H9 (cell line): ENCODE measurements around the gene TPPP. TPM values are rescaled to one million over a fixed set of nuclear protein-coding genes. Genes with fewer than 3 reads are reported as not detected.

Source experiments
- DNase-seq: peaks from one replicate; pipeline ENCODE4 v3.0.0-alpha.2; 2017
- H2AFZ ChIP-seq: one replicate; pipeline ENCODE4 v1.6.1; 2013; ENCODE audit warnings: mild to moderate bottlenecking, low read length, control low read depth, moderate library complexity
- H2AK5ac ChIP-seq: 2 replicates; pipeline ENCODE4 v1.6.1; 2013; ENCODE audit warnings: low read length, control low read depth, mixed read lengths; ENCODE audit not compliant: insufficient read length
- H2BK120ac ChIP-seq: one replicate; pipeline ENCODE4 v1.6.1; 2013; ENCODE audit warnings: low read depth, mild to moderate bottlenecking, low read length, control low read depth, inconsistent platforms; ENCODE audit not compliant: poor library complexity, severe bottlenecking
- H2BK12ac ChIP-seq: 2 replicates; pipeline ENCODE4 v1.6.1; 2013; ENCODE audit warnings: low read length, control low read depth, mixed read lengths, low read depth; ENCODE audit not compliant: insufficient read length
- H2BK15ac ChIP-seq: 2 replicates; pipeline ENCODE4 v1.6.1; 2013; ENCODE audit warnings: low read depth, low read length, control low read depth
- H2BK20ac ChIP-seq: one replicate; pipeline ENCODE4 v1.6.1; 2013; ENCODE audit warnings: low read depth, mild to moderate bottlenecking, low read length, control low read depth, inconsistent platforms; ENCODE audit not compliant: poor library complexity, severe bottlenecking
- H2BK5ac ChIP-seq: 2 replicates; pipeline ENCODE4 v1.6.1; 2013; ENCODE audit warnings: low read length, control low read depth, mixed read lengths; ENCODE audit not compliant: insufficient read length
- H3K14ac ChIP-seq: 2 replicates; pipeline ENCODE4 v1.6.1; 2013; ENCODE audit warnings: low read length, control low read depth; ENCODE audit not compliant: insufficient read depth
- H3K18ac ChIP-seq: 2 replicates; pipeline ENCODE4 v1.6.1; 2013; ENCODE audit warnings: low read depth, mild to moderate bottlenecking, mixed read lengths, low read length, control low read depth; ENCODE audit not compliant: insufficient read length
- H3K23ac ChIP-seq: 2 replicates; pipeline ENCODE4 v1.6.1; 2013; ENCODE audit warnings: low read length, control low read depth, mixed read lengths, low read depth; ENCODE audit not compliant: insufficient read length
- H3K23me2 ChIP-seq: 2 replicates; pipeline ENCODE4 v1.6.1; 2013; ENCODE audit warnings: low read depth, mild to moderate bottlenecking, mixed read lengths, low read length, control low read depth; ENCODE audit not compliant: insufficient read length, poor library complexity, severe bottlenecking
- H3K27ac ChIP-seq: 2 replicates; pipeline ENCODE4 v1.5.1; 2013; ENCODE audit warnings: low read length, control low read depth, mixed read lengths, low read depth; ENCODE audit not compliant: insufficient read length
- H3K27me3 ChIP-seq: 2 replicates; pipeline ENCODE4 v1.6.1; 2013; ENCODE audit warnings: low read length, control low read depth, inconsistent platforms; ENCODE audit not compliant: insufficient read depth
- H3K4ac ChIP-seq: 2 replicates; pipeline ENCODE4 v1.6.1; 2013; ENCODE audit warnings: low read depth, mild to moderate bottlenecking, control low read depth, inconsistent platforms, low read length, moderate library complexity
- H3K4me1 ChIP-seq: 2 replicates; pipeline ENCODE4 v1.6.1; 2013; ENCODE audit warnings: low read length, control low read depth, inconsistent platforms; ENCODE audit not compliant: insufficient read depth
- H3K4me2 ChIP-seq: 2 replicates; pipeline ENCODE4 v1.6.1; 2013; ENCODE audit warnings: low read length, control low read depth, mixed read lengths; ENCODE audit not compliant: insufficient read length, insufficient read depth
- H3K56ac ChIP-seq: 2 replicates; pipeline ENCODE4 v1.6.1; 2013; ENCODE audit warnings: low read depth, mild to moderate bottlenecking, mixed read lengths, low read length, control low read depth; ENCODE audit not compliant: insufficient read length
- H3K79me1 ChIP-seq: 2 replicates; pipeline ENCODE4 v1.6.1; 2013; ENCODE audit warnings: low read depth, mild to moderate bottlenecking, moderate library complexity, low read length, control low read depth, inconsistent platforms; ENCODE audit not compliant: insufficient read depth, poor library complexity, severe bottlenecking
- H3K79me2 ChIP-seq: 2 replicates; pipeline ENCODE4 v1.6.1; 2013; ENCODE audit warnings: low read length, control low read depth, inconsistent platforms; ENCODE audit not compliant: insufficient read depth
- H3K9ac ChIP-seq: 2 replicates; pipeline ENCODE4 v1.6.1; 2013; ENCODE audit warnings: low read length, control low read depth, mixed read lengths; ENCODE audit not compliant: insufficient read length; ENCODE audit errors: extremely low read depth
- H3K9me3 ChIP-seq: one replicate; pipeline ENCODE4 v1.6.1; 2013; ENCODE audit warnings: low read depth, low read length, inconsistent platforms; ENCODE audit not compliant: control insufficient read depth
- H3T11ph ChIP-seq: one replicate; pipeline ENCODE4 v1.6.1; 2013; ENCODE audit warnings: mild to moderate bottlenecking, low read length, control low read depth, inconsistent platforms
- H4K20me1 ChIP-seq: one replicate; pipeline ENCODE4 v1.6.1; 2013; ENCODE audit not compliant: control insufficient read depth, insufficient read length, insufficient read depth
- H4K5ac ChIP-seq: 2 replicates; pipeline ENCODE4 v1.6.1; 2013; ENCODE audit warnings: low read depth, mild to moderate bottlenecking, mixed read lengths, low read length, control low read depth; ENCODE audit not compliant: insufficient read length
- H4K8ac ChIP-seq: replicated peaks from 2 replicates; pipeline ENCODE4 v1.6.1; 2013; ENCODE audit warnings: low read length, control low read depth, mixed read lengths, low read depth; ENCODE audit not compliant: insufficient read length
- H4K91ac ChIP-seq: 2 replicates; pipeline ENCODE4 v1.6.1; 2013; ENCODE audit warnings: low read depth, mild to moderate bottlenecking, moderate library complexity, mixed read lengths, low read length, control low read depth; ENCODE audit not compliant: insufficient read length
- H3K27ac Mint-ChIP-seq, 3 experiments: 2 replicates in 2 of 3; 3 replicates in 1 of 3; pipeline ENCODE4 v1.8.0; 2020 to 2021; ENCODE audit warnings: mixed read lengths in 3 of 3, mild to moderate bottlenecking in 1 of 3, moderate library complexity in 1 of 3
- H3K27me3 Mint-ChIP-seq: 2 replicates; pipeline ENCODE4 v1.8.0; 2021; ENCODE audit warnings: low read depth, mild to moderate bottlenecking, moderate library complexity, mixed read lengths
- H3K36me3 Mint-ChIP-seq, 3 experiments: 2 replicates in 2 of 3; 3 replicates in 1 of 3; pipeline ENCODE4 v1.8.0; 2020 to 2021; ENCODE audit warnings: low read depth in 3 of 3, mixed read lengths in 3 of 3; ENCODE audit not compliant: insufficient read depth in 1 of 3
- H3K4me1 Mint-ChIP-seq, 2 experiments: 2 replicates each; pipeline ENCODE4 v1.8.0; 2020; ENCODE audit warnings: mixed read lengths in 2 of 2
- H3K4me3 Mint-ChIP-seq, 2 experiments: 2 replicates in 1 of 2; 3 replicates in 1 of 2; pipeline ENCODE4 v1.8.0; 2020 to 2021; ENCODE audit warnings: mild to moderate bottlenecking in 2 of 2, mixed read lengths in 2 of 2, moderate library complexity in 1 of 2
- H3K9me3 Mint-ChIP-seq, 2 experiments: 2 replicates in 1 of 2; 3 replicates in 1 of 2; pipeline ENCODE4 v1.8.0; 2020; ENCODE audit warnings: mild to moderate bottlenecking in 2 of 2, mixed read lengths in 2 of 2, moderate library complexity in 1 of 2
- CTCF ChIP-seq: fragments of 200-600 bp; sonication (generic); conservative IDR thresholded peaks from 3 replicates; pipeline ENCODE4 v1.8.0; 2021; ENCODE audit warnings: antibody characterized with exemption, mild to moderate bottlenecking
- WGBS: extraction: QIAGEN DNeasy Blood & Tissue Kit; methylation state at CpG from one replicate; pipeline ENCODE4 v1.1.7; 2013; ENCODE audit warnings: missing lambda C conversion rate, low lambda C conversion rate, mixed read lengths; ENCODE audit not compliant: insufficient read length; ENCODE audit errors: extremely low coverage; 5-methylcytosine and 5-hydroxymethylcytosine counted together
- total RNA-seq: library from RNA; stranded (reverse); gene quantifications from 2 replicates; pipeline ENCODE4 v1.2.1, GENCODE V29; 2021

The TPPP gene
- total RNA-seq, 1 experiment from 2014 or later: 0.44 TPM

GRCh38 chr5:665956-666711 is 27.0 kb downstream of the TPPP start:
- TF ChIP-seq CTCF: no peak
- no peak overlapping the region for H2AK5ac ChIP-seq

More at GRCh38 chr5:665956-666711, 27.0 kb downstream of the TPPP start:
- no CpG with 5 or more reads among the region's 40 CpGs for WGBS
- Histone ChIP-seq H3K79me1 (no peaks in the 10 kb centered on the region), H2BK5ac (no peak overlapping the region), H3K4me1 (no peaks in the 10 kb centered on the region), H3K56ac (no peak overlapping the region), H3K4me2 (no peak overlapping the region), H3K27ac (no peak overlapping the region), H3K79me2 (no peaks in the 10 kb centered on the region), H2BK20ac (no peak overlapping the region), H3T11ph (no peak overlapping the region), H2BK15ac (no peak overlapping the region), H3K4ac (no peak overlapping the region), H3K23ac (no peak overlapping the region), H3K9ac (no peak overlapping the region), H4K8ac (no peak overlapping the region), H2BK120ac (no peak overlapping the region), H3K14ac (no peak overlapping the region), H3K27me3 (no peaks in the 10 kb centered on the region), H3K18ac (no peak overlapping the region), H4K5ac (no peak overlapping the region), H4K20me1 (no peaks in the 10 kb centered on the region), H2BK12ac (no peak overlapping the region), H2AFZ (no peak overlapping the region), H4K91ac (no peak overlapping the region), H3K9me3 (no peaks in the 10 kb centered on the region), H3K23me2 (no peaks in the 10 kb centered on the region)
- Mint-ChIP-seq H3K9me3 (no peaks in the 10 kb centered on the region), H3K27ac (no peak overlapping the region), H3K36me3 (peaks cover 8 to 37% (median 32%) of the 10 kb centered on the region in 3 experiments; a peak in 6 of 7 replicates), H3K4me1 (no peaks in the 10 kb centered on the region), H3K27me3 (no peaks in the 10 kb centered on the region), H3K4me3 (no peak overlapping the region)
- DNase-seq: no peak
